NCI-H1417 treated with DMSO at 0.1 percent for 48 hours (cell line): ENCODE data around the gene GPX4.

ENCODE experiments used
- DNase-seq: peaks from one replicate; lab custom pipeline; 2025; lab: John Stamatoyannopoulos, UW

The GPX4 gene

GRCh38 chr19:1084024-1084868 lies 19.5 kb upstream of the GPX4 start:
- no peak for DNase-seq

- no peak for DNase-seq
These were observed 18.6 kb upstream of the GPX4 start for GRCh38 chr19:1085053-1085658.

- no peak for DNase-seq
These were observed 17.9 kb upstream of the GPX4 start for GRCh38 chr19:1085676-1086442.

GRCh38 chr19:1086613-1087012 lies 17.2 kb upstream of the GPX4 start:
- no peak for DNase-seq

- DNase-seq: no peak
These were observed 15.9 kb upstream of the GPX4 start for GRCh38 chr19:1087813-1088415.

- no peak for DNase-seq
These were observed 15.3 kb upstream of the GPX4 start for GRCh38 chr19:1088416-1089010.

- DNase-seq: no peak
These were observed 14.5 kb upstream of the GPX4 start for GRCh38 chr19:1089126-1089771.

- no peak for DNase-seq
These were observed 13.9 kb upstream of the GPX4 start for GRCh38 chr19:1089891-1090290.

GRCh38 chr19:1090731-1091543 lies 12.9 kb upstream of the GPX4 start:
- no peak for DNase-seq

- no peak for DNase-seq
These were observed 12.1 kb upstream of the GPX4 start for GRCh38 chr19:1091544-1092175.

- DNase-seq: no peak
These were observed 10.5 kb upstream of the GPX4 start for GRCh38 chr19:1093330-1093729.

- no peak for DNase-seq
These were observed 9.8 kb upstream of the GPX4 start for GRCh38 chr19:1093811-1094553.

- DNase-seq: no peak
These were observed 9.2 kb upstream of the GPX4 start for GRCh38 chr19:1094655-1094977.

GRCh38 chr19:1094978-1095701 lies 8.7 kb upstream of the GPX4 start, which contains the start of gene POLR2E:
POLR2E (minus strand) TSS chr19:1095375; CDS start chr19:1095315, 60 bp downstream.
- DNase-seq: peak; percentile 98

- DNase-seq: no peak
These were observed 6.0 kb upstream of the GPX4 start for GRCh38 chr19:1097810-1098176.

- DNase-seq: peak; percentile 94
These were observed 5.4 kb upstream of the GPX4 start for GRCh38 chr19:1098177-1099051.

GRCh38 chr19:1101337-1101698 lies 2.5 kb upstream of the GPX4 start:
- no peak for DNase-seq
